ENCODE measurements around the gene ZNF579. TPM values are rescaled to one million over a fixed set of nuclear protein-coding genes. Genes with fewer than 3 reads are reported as not detected.

Gene ZNF579
- total RNA-seq, 4 donors from 2014 or later = 4.2 to 5.1 (median 4.6) TPM

DNA sequence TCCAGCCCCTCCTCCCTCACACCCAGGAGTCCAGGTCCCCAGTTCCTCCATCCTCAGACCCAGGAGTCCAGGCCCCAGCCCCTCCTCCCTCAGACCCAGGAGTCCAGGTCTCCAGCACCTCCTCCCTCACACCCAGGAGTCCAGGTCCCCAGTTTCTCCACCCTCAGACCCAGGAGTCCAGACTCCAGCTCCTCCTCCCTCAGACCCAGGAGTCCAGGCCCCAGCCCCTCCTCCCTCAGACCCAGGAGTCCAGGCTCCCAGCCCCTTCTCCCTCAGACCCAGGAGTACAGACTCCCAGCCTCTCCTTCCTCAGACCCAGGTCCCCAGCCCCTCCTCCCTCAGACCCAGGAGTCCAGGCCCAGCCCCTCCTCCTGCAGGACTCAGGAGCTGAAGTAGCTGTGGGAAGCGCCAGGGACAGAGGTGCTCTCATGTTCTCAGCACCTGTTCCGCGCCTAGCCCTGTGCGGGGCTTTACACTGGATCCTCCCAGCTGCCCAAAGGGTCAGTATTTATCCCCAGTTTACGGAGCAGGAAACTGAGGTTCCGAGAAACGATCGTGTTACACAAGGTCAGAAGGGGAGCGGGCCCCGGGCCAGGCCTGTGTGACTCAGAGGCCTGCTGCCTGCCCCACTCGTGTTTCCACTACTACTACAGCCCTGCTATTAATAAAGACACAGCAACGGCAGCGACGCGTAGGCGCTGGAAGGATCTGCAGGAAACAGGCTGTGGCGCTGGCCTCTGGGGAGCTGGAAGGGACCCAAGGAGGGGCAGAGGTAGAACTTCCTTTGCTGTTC, 33.6 kb downstream of the ZNF579 start:
- no peak for TF ChIP-seq POLR2A (IDR thresholded peaks at IDR 0.05)
- TF ChIP-seq, protein P1, sequence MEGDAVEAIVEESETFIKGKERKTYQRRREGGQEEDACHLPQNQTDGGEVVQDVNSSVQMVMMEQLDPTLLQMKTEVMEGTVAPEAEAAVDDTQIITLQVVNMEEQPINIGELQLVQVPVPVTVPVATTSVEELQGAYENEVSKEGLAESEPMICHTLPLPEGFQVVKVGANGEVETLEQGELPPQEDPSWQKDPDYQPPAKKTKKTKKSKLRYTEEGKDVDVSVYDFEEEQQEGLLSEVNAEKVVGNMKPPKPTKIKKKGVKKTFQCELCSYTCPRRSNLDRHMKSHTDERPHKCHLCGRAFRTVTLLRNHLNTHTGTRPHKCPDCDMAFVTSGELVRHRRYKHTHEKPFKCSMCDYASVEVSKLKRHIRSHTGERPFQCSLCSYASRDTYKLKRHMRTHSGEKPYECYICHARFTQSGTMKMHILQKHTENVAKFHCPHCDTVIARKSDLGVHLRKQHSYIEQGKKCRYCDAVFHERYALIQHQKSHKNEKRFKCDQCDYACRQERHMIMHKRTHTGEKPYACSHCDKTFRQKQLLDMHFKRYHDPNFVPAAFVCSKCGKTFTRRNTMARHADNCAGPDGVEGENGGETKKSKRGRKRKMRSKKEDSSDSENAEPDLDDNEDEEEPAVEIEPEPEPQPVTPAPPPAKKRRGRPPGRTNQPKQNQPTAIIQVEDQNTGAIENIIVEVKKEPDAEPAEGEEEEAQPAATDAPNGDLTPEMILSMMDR (IDR thresholded peaks at IDR 0.05) = no peak
- WGBS, 2 donors = 32% methylated on average over 16 to 17 of the region's 17 CpGs
- intact Hi-C loops (cut with DNase I; ENCODE audit: low total_unique reads) = no loop called here
- no peak overlapping the region for H3K4me3 ChIP-seq (ENCODE audit: low read depth, poor library complexity, severe bottlenecking)
- peak; percentile 51 to 94 for DNase-seq (ENCODE audit: low spot score in 2 of 2)

DNA sequence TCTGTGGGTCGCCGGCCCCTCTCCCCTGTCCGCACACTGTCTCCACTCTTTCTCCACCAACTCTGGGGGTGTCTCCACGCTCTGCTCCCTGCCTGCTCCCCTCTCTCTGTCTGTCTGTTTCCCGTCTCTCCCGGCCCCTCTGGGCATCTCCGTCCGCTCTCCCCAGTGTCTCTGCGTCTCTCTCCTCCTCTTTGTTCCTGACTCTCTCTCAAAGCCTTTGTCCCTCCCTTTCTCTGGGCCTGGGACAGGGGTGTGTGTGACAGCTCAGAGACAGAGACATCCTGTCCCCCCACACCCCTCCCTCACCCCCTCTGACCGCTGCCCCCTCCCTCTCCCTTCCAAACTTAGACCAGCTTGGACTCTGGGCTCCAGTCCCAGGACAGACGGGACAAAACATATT, 34.6 kb downstream of the ZNF579 start:
- no peak for DNase-seq (ENCODE audit: low spot score in 2 of 2)
- H3K4me3 ChIP-seq (ENCODE audit: low read depth, poor library complexity, severe bottlenecking) = no peak overlapping the region
- TF ChIP-seq, protein P1 (IDR thresholded peaks at IDR 0.05) = no peak
- no peak for TF ChIP-seq POLR2A (IDR thresholded peaks at IDR 0.05)
- intact Hi-C loops (cut with DNase I; ENCODE audit: low total_unique reads) = no loop called here
- 52 to 59% methylated on average over 10 to 11 of the region's 11 CpGs for WGBS, 2 donors

DNA sequence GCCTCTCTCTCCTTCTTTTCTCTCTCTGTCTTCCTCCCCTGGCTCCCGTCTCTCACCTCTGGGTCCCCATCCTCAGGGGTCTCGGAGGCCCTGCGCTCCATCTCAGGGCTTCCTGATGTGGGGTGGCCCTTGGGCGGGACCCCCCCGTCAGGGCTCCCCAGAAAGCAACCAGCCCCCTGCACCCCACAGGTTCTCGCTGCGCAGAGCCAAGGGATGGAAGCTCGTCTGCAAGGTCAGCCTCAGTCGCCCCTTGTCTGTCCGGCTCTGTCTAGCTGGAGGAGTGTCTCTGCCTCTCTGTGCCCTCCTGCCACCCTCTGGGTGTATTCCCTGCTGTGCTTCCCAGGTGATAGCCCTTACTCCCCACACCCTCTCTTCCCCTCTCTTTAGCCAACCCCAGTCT, 35.2 kb downstream of the ZNF579 start, which contains the start of gene SBK3:
SBK3 (minus strand) TSS at position 101 of the 400 bp plus-strand sequence; CDS start at position 101, 0 bp downstream.
- 77 to 83% methylated on average over 10 of the region's 10 CpGs for WGBS, 2 donors
- no peak for TF ChIP-seq POLR2A (IDR thresholded peaks at IDR 0.05)
- TF ChIP-seq, protein P1 (IDR thresholded peaks at IDR 0.05) = no peak

DNA sequence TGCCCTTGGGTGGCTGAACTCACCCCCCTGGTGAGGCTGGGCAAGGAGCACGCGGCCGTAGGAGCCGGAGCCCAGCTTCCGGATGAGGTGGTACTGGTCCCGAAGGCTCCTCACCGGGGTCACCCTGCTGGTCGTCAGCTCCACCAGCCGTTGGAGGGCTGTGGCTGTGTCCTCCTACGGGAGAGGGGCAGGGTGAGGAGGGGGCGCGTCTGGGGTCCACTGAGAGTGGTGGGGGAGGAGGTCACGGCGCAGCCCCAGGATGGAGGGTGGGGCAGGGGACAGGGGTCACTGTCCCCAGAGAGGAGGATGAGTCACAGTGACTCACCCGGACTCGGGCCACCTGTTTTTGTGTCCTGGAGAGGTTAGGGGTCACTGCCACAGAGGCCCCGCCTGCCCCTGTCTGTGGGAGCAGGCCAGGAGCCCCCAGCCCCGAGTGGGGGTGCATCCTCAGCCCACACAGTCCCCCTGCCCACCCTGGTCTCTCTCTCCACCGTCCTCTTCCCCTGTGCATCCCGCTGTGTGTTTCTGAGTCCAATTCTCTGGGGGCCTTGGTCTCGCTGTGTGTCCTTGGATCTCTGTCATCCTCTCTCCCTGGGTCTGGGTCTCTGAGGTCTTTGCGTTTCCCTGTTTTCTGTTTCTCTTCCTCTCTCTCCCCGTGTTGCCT, 35.7 kb downstream of the ZNF579 start:
- intact Hi-C loops (cut with DNase I; ENCODE audit: low total_unique reads) = no loop called here
- no peak for TF ChIP-seq POLR2A (IDR thresholded peaks at IDR 0.05)
- TF ChIP-seq, protein P1 (IDR thresholded peaks at IDR 0.05) = peak in 1 of 3 donors; percentile 6
- DNase-seq (ENCODE audit: low spot score in 2 of 2) = no peak
- WGBS, 2 donors = 57 to 65% methylated on average over 13 to 23 of the region's 23 CpGs
- H3K4me3 ChIP-seq (ENCODE audit: low read depth, poor library complexity, severe bottlenecking) = no peak overlapping the region

More for the DNA sequence above, 35.2 kb downstream of the ZNF579 start, which contains the start of gene SBK3:
- no peak for DNase-seq (ENCODE audit: low spot score in 2 of 2)
- H3K4me3 ChIP-seq (ENCODE audit: low read depth, poor library complexity, severe bottlenecking) = no peak within 1 kb of the TSS
- intact Hi-C loops (cut with DNase I; ENCODE audit: low total_unique reads) = no loop called here

DNA sequence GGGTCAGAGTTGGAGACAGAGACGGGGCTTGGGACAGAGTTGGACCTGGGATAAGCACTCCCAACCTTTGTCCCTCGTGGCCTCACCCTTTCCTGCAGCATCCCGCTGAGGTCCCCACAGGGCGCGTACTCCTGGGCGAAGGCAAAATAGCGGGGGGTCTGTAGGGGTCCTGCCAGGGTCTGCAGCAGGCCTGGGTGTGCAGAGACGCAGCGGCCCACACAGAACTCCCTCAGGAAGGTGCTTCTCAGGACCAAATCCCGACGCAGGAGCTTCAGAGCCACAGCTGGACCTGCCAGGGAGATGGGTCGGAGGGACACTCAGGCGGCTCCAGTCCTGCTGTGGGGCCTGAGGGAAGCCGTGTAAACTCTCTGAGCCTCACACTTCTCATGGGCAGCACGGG, 36.6 kb downstream of the ZNF579 start:
- 81 to 85% methylated on average over 11 to 15 of the region's 15 CpGs for WGBS, 2 donors
- TF ChIP-seq, protein P1 (IDR thresholded peaks at IDR 0.05) = no peak
- no peak for TF ChIP-seq POLR2A (IDR thresholded peaks at IDR 0.05)
- DNase-seq (ENCODE audit: low spot score in 2 of 2) = no peak
- no peak overlapping the region for H3K4me3 ChIP-seq (ENCODE audit: low read depth, poor library complexity, severe bottlenecking)
- intact Hi-C loops (cut with DNase I; ENCODE audit: low total_unique reads) = no loop called here
